ENCODE data around the gene TRAPPC2L. TPM values are rescaled to one million over a fixed set of nuclear protein-coding genes. Genes with fewer than 3 reads are reported as not detected.

Gene TRAPPC2L
- total and polyA plus RNA-seq, 2 of the 13 experiments (the other 11 are each of a cell fraction or from before 2014, with no cell fraction given), result 96.3 to 107 TPM

DNA sequence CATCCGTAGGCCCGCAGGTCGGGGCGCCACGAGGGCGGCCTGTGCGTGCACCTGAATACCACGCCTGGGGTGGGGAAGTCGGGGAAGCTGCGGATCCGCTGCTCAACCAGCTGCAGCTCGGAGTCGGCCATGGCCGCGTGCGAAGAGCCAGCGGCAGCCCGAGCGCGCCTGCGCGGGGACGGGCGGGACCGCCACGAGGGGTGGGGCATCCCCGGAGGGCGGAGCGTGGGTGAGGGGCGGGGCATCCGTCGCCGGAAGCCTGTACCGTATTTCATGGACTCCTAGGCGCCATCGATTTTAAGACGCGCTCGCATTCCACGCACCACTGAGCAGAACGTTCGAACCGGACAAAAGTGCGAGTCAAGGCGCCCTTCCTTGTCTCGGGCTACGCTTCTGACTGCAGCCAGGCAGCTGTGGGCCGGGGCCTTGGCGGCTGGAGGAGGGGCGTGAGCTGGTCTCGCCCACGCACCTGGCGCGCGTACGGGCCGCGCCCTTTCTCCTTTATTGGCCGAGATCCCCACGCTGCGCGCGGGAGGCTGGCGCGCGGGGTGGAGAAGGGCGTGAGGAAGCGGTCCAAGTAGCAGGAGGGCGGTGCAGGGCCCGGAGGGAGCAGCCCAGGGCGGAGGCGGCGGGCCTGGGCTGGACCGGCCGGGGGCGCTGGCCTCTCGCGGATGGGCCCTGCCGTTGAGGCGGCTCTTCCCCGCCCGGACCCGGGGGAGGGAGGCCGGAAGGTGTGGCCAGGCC lies 45.0 kb upstream of the TRAPPC2L start, which contains the start of gene APRT (continued):
- TF ChIP-seq ZNF747 (CRISPR knock-in tag; IDR thresholded peaks at IDR 0.05; ENCODE audit: borderline replicate concordance), result peak; percentile 60
- peak; percentile 38; the same call in 1 of the 2 replicates for TF ChIP-seq SALL2 (CRISPR knock-in tag; IDR thresholded peaks at IDR 0.05)
- peak; percentile 25; the same call in 1 of the 2 replicates for TF ChIP-seq NR2F2 (IDR thresholded peaks at IDR 0.05; ENCODE audit: borderline replicate concordance, low read depth)
- TF ChIP-seq MEIS1 (CRISPR knock-in tag; IDR thresholded peaks at IDR 0.05; ENCODE audit: borderline replicate concordance), result peak; percentile 97
- no peak; the same call in 1 of the 2 replicates for TF ChIP-seq SSRP1 (CRISPR knock-in tag; IDR thresholded peaks at IDR 0.05)
- TF ChIP-seq ZBTB8A (CRISPR knock-in tag; IDR thresholded peaks at IDR 0.05; ENCODE audit: borderline replicate concordance, low read depth), result peak; percentile 42; the same call in 1 of the 2 replicates
- peak; percentile 41; the same call in 1 of the 2 replicates for TF ChIP-seq MEF2D (CRISPR knock-in tag; IDR thresholded peaks at IDR 0.05)
- TF ChIP-seq, protein P1, sequence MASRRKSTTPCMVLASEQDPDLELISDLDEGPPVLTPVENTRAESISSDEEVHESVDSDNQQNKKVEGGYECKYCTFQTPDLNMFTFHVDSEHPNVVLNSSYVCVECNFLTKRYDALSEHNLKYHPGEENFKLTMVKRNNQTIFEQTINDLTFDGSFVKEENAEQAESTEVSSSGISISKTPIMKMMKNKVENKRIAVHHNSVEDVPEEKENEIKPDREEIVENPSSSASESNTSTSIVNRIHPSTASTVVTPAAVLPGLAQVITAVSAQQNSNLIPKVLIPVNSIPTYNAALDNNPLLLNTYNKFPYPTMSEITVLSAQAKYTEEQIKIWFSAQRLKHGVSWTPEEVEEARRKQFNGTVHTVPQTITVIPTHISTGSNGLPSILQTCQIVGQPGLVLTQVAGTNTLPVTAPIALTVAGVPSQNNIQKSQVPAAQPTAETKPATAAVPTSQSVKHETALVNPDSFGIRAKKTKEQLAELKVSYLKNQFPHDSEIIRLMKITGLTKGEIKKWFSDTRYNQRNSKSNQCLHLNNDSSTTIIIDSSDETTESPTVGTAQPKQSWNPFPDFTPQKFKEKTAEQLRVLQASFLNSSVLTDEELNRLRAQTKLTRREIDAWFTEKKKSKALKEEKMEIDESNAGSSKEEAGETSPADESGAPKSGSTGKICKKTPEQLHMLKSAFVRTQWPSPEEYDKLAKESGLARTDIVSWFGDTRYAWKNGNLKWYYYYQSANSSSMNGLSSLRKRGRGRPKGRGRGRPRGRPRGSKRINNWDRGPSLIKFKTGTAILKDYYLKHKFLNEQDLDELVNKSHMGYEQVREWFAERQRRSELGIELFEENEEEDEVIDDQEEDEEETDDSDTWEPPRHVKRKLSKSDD (CRISPR knock-in tag; IDR thresholded peaks at IDR 0.05; ENCODE audit: low read depth), result peak; percentile 19
- peak; percentile 95 for TF ChIP-seq ZNF598 (CRISPR knock-in tag; IDR thresholded peaks at IDR 0.05; ENCODE audit: borderline replicate concordance)
- no peak; the same call in 1 of the 2 replicates for TF ChIP-seq ZNF331 (CRISPR knock-in tag; IDR thresholded peaks at IDR 0.05)
- no peak for TF ChIP-seq TRIM24 (CRISPR knock-in tag; IDR thresholded peaks at IDR 0.05)
- TF ChIP-seq, protein P2, sequence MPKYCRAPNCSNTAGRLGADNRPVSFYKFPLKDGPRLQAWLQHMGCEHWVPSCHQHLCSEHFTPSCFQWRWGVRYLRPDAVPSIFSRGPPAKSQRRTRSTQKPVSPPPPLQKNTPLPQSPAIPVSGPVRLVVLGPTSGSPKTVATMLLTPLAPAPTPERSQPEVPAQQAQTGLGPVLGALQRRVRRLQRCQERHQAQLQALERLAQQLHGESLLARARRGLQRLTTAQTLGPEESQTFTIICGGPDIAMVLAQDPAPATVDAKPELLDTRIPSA (CRISPR knock-in tag; IDR thresholded peaks at IDR 0.05; ENCODE audit: borderline replicate concordance), result no peak; the same call in none of the 2 replicates
- TF ChIP-seq, protein P3, sequence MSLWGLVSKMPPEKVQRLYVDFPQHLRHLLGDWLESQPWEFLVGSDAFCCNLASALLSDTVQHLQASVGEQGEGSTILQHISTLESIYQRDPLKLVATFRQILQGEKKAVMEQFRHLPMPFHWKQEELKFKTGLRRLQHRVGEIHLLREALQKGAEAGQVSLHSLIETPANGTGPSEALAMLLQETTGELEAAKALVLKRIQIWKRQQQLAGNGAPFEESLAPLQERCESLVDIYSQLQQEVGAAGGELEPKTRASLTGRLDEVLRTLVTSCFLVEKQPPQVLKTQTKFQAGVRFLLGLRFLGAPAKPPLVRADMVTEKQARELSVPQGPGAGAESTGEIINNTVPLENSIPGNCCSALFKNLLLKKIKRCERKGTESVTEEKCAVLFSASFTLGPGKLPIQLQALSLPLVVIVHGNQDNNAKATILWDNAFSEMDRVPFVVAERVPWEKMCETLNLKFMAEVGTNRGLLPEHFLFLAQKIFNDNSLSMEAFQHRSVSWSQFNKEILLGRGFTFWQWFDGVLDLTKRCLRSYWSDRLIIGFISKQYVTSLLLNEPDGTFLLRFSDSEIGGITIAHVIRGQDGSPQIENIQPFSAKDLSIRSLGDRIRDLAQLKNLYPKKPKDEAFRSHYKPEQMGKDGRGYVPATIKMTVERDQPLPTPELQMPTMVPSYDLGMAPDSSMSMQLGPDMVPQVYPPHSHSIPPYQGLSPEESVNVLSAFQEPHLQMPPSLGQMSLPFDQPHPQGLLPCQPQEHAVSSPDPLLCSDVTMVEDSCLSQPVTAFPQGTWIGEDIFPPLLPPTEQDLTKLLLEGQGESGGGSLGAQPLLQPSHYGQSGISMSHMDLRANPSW (CRISPR knock-in tag; IDR thresholded peaks at IDR 0.05; ENCODE audit: borderline replicate concordance), result peak; percentile 83
- no peak; the same call in 1 of the 2 replicates for TF ChIP-seq HOXA5 (CRISPR knock-in tag; IDR thresholded peaks at IDR 0.05)
- peak; percentile 76; the same call in 1 of the 2 replicates for TF ChIP-seq ZNF552 (CRISPR knock-in tag; IDR thresholded peaks at IDR 0.05; ENCODE audit: borderline replicate concordance)
- TF ChIP-seq ASH2L (IDR thresholded peaks at IDR 0.05; ENCODE audit: insufficient read length, low read depth, low read length), result peak; percentile 83
- TF ChIP-seq ZNF775 (CRISPR knock-in tag; IDR thresholded peaks at IDR 0.05; ENCODE audit: borderline replicate concordance), result 0 out of 2 replicates have a peak, but pooled peaks have one; percentile 1
- TF ChIP-seq TAF15 (IDR thresholded peaks at IDR 0.05; ENCODE audit: low read depth, low read length, poor library complexity, severe bottlenecking), result no peak
- peak; percentile 69 for TF ChIP-seq HNRNPLL (IDR thresholded peaks at IDR 0.05; ENCODE audit: low read depth, low read length, poor library complexity, severe bottlenecking)
- TF ChIP-seq ARID2 (CRISPR knock-in tag; IDR thresholded peaks at IDR 0.05; ENCODE audit: borderline replicate concordance), result peak; percentile 69; the same call in 1 of the 2 replicates
- peak; percentile 17; the same call in 1 of the 2 replicates for TF ChIP-seq MEIS2 (CRISPR knock-in tag; IDR thresholded peaks at IDR 0.05)
- peak; percentile 53 for TF ChIP-seq HES4 (CRISPR knock-in tag; IDR thresholded peaks at IDR 0.05; ENCODE audit: borderline replicate concordance)

All from HepG2 (cell line).